ENCODE data around the gene CD163.
"Not testable (repeated sequence)": the region's sequence is repeated elsewhere in the genome, so short reads cannot be mapped to it uniquely, and the experiment has no call there.

The CD163 gene

DNA sequence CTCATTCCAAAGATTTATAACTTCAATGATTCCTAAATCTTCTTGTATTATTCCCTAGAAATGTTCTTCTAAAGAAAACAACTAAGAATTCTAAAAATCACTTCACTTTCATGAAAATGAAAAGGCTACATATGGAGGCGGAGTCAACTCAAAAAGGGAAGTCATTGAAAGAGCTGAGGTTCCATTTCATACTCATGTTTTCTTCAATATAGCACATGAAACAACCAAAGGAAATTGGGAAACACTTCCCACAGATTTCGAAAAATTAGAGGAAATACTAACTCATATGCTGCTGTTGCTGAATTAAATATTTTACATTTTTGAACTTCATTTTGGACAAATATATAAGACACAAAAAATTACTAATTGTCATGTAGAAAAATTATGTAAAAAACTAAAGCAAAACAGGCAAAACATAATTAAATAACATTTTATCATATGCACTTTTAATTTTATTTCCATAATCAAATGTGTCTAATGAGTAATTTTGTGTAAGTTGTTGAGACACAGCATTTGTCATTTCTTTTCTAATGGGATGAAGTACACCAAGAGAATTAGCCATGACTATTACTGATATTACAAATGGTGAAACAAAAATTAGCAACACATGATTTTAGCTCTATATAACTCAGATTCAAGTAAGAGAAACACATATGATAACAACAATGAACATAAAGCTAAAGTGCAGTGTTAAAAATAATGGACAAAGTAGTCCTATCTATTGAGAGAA is at the start of gene CD163:
TSS of gene CD163 (minus strand) at position 92 of the 730 bp plus-strand sequence. CDS start at position 5, 87 bp downstream.
- H3K36me3 Mint-ChIP-seq, result no peaks in the 10 kb centered on the region
- ATAC-seq, result no peak
- no peak within 1 kb of the TSS for H3K27ac Mint-ChIP-seq
- H3K27me3 Mint-ChIP-seq, result peaks cover 11% of the 10 kb centered on the region
- peaks cover 8% of the 10 kb centered on the region for H3K9me3 Mint-ChIP-seq
- H3K4me3 Mint-ChIP-seq, result no peak within 1 kb of the TSS
- no peaks in the 10 kb centered on the region for H3K4me1 Mint-ChIP-seq

DNA sequence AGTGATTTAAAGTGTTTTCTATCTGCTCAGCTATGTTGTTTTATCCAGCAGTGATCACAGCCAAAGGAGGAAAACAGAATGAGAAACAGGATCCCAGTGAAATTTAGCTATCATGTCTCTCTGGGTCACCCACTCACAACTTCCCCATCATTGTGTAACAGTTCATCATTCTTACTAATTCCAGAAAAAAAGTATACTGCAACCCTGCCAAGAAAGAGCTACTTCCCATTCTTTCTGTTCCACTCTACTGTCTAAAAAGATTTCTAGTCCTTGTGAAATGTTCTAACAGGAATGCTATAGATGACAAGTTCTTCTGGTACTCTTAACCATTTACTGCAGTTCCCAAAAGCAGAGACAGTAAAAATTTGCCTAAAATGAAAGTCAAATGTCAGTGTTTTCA is 39.2 kb upstream of the CD163 start:
- Mint-ChIP-seq H3K9me3 (peaks cover 15% of the 10 kb centered on the region), H3K4me3 (no peak overlapping the region), H3K36me3 (peaks cover 4% of the 10 kb centered on the region), H3K27ac (no peak overlapping the region), H3K27me3 (peaks cover 75% of the 10 kb centered on the region), H3K4me1 (no peaks in the 10 kb centered on the region)
- no peak for ATAC-seq

DNA sequence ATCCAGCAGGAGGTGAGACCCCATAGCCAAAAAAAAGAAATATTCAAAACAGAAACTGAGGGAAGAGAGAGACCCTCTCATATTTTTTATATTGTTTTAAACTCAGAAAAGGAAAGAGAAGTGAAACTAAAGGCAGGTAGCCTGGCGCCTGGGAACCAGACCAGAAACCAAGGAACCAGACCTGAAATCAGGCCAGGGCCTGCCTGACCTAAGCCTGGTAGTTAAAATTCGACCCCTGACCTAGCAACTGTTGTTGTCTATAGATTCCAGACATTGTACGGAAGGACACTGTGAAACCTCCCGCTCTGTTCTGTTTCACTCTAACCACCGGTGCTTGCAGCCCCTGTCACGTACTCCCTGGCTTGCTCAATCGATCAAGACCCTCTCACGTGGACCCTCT is 38.5 kb upstream of the CD163 start:
- Mint-ChIP-seq H3K36me3 (peaks cover 4% of the 10 kb centered on the region), H3K27ac (no peak overlapping the region), H3K27me3 (peaks cover 79% of the 10 kb centered on the region), H3K4me3 (no peak overlapping the region), H3K9me3 (peaks cover 14% of the 10 kb centered on the region), H3K4me1 (no peaks in the 10 kb centered on the region)
- ATAC-seq, result no peak

DNA sequence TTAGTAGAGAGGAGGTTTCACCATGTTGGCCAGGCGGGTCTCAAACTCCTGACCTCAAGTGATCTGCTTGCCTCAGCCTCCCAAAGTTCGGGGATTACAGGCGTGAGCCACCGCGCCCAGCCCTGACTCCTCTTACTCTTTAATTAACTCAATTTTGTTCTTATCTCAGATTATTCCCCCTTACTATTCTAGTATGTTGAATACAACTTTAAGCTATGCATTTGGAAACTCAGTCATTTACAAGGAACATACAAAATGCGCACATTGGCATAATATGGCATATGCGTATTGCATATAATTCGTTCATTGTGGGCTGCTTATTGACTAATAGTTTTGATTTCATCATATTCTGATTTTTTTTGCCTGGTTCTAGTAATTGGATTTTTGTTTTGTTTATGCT is 10.8 kb upstream of the CD163 start:
- Mint-ChIP-seq H3K27me3 (peaks cover 32% of the 10 kb centered on the region), H3K4me3 (no peak overlapping the region), H3K4me1 (no peaks in the 10 kb centered on the region), H3K27ac (no peak overlapping the region), H3K36me3 (no peaks in the 10 kb centered on the region), H3K9me3 (no peaks in the 10 kb centered on the region)
- no peak for ATAC-seq

DNA sequence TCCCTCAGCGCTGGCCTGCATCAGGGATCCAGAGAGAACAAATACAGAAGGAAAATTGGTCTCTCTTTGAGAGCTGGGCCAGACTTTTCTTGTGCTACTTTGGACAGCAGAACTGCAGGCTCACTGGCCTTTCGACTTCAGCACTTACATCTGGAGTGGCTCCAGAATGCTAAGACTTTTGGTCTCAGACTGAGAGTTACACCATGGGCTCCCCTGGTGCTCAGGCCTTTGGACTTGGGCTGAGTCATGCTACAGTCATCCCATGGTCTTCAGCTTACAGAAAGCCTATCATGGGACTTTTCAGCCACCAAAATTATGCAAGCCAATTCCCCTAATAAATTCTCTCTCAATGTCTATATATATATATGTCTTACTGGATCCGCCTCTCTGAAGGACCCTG is 9.0 kb upstream of the CD163 start:
- Mint-ChIP-seq H3K27ac (no peak overlapping the region), H3K4me3 (no peak overlapping the region), H3K27me3 (peaks cover 36% of the 10 kb centered on the region), H3K36me3 (no peaks in the 10 kb centered on the region), H3K9me3 (peaks cover 7% of the 10 kb centered on the region), H3K4me1 (no peaks in the 10 kb centered on the region)
- no peak for ATAC-seq

DNA sequence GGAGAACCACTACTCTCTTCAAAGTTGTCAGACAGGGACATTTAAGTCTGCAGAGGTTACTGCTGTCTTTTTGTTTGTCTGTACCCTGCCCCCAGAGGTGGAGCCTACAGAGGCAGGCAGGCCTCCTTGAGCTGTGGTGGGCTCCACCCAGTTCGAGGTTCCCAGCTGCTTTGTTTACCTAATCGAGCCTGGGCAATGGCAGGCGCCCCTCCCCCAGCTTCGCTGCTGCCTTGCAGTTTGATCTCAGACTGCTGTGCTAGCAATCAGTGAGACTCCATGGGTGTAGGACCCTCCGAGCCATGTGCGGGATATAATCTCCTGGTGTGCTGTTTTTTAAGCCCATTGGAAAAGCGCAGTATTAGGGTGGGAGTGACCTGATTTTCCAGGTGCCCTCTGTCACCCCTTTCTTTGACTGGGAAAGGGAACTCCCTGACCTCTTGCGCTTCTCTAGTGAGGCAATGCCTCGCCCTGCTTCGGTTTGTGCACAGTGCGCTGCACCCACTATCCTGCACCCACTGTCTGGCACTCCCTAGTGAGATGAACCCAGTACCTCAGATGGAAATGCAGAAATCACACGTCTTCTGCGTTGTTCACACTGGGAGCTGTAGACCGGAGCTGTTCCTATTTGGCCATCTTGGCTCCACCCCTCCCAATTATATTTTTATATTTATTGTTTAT is 6.4 kb upstream of the CD163 start:
- H3K27me3 Mint-ChIP-seq, result peaks cover 26% of the 10 kb centered on the region
- H3K4me3 Mint-ChIP-seq, H3K9me3 Mint-ChIP-seq, H3K27ac Mint-ChIP-seq, H3K36me3 Mint-ChIP-seq, H3K4me1 Mint-ChIP-seq, ATAC-seq: not testable (repeated sequence)

DNA sequence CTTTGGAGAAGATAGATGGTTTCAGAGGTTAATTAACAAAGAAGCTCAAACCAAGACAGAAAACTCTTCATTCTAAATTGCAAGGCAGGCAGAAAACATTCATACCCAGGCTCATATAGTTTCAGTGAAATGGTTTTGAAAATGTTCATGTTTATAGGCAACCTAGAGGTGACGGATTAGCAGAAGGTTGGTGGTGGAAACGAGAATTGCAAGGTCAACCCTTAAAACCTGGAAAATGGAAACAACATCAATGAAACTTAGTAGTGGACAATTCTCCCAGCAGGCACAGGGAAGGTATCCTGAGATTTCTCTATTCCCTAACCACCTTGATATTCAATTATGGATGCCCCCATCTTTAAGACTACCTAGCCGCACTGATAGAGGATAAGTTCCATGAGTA is 965 bp downstream of the CD163 start:
- Mint-ChIP-seq H3K9me3 (peaks cover 3% of the 10 kb centered on the region), H3K27ac (no peak overlapping the region), H3K27me3 (peaks cover 21% of the 10 kb centered on the region), H3K4me3 (no peak overlapping the region), H3K36me3 (no peaks in the 10 kb centered on the region), H3K4me1 (no peaks in the 10 kb centered on the region)
- ATAC-seq, result no peak

DNA sequence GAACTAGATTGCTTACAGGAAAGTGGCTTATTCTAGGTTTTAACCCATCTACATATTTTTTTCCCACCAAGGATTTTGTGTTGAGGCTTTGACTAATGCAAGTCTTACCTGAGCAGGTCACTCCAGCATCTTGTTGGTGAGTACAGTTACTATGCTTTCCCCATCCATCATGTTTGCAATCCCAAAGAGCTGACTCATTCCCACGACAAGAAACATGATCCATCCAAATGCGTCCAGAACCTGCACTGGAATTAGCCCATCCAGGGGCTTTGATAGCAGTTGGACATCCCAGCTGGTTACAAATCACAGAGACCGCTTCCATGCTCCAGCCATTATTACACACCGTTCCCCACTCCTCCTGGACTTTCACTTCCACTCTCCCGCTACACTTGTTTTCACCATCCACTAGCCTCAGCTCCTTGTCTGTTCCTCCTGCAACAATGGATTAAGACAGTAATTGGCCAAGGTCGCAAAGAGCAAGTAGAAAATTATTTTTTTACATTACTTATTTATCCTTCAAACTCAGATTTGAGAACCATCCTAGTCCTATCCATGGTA is 2.5 kb downstream of the CD163 start:
- Mint-ChIP-seq H3K9me3 (peaks cover 3% of the 10 kb centered on the region), H3K27ac (no peak overlapping the region), H3K4me1 (no peaks in the 10 kb centered on the region), H3K4me3 (no peak overlapping the region), H3K36me3 (no peaks in the 10 kb centered on the region), H3K27me3 (peaks cover 28% of the 10 kb centered on the region)
- ATAC-seq, result no peak

DNA sequence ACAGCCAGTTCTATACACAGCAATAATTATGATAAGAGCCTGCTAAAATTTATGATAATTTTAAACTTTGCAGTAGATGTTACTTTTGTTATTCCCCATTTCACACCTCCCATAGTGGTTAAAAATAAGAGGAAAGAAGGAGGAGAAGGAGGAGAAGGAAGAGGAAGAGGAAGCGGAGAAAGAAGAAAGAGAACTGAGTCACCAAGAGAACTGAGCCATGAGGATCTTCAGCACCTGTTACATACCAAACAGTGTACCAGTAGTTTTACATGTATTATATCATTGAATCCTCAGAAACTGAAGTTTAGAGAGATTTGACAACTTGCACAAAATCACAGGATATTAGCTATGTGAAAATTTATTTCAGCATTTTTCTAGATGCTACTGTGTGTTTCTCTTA is 3.9 kb downstream of the CD163 start:
- Mint-ChIP-seq H3K27ac (no peak overlapping the region), H3K9me3 (peaks cover 2% of the 10 kb centered on the region), H3K27me3 (peaks cover 42% of the 10 kb centered on the region), H3K4me3 (no peak overlapping the region), H3K4me1 (no peaks in the 10 kb centered on the region), H3K36me3 (no peaks in the 10 kb centered on the region)
- no peak for ATAC-seq

DNA sequence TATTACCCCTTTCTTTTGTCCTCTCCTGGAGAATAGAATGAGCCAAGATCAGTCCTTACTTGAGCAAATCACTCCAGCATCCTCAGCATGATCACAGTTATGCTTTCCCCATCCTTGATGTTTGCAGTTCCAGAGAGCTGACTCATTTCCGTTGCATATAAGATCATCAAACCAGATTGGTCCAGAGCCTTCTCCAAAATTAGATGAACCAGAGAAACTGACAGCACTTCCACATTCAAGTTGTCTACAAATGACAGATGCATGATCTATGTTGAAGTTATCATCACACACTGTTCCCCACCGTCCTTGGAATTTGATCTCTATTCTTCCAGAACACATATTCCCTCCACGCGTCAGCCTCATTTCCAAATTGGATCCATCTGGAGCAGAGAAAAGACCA is 4.8 kb downstream of the CD163 start:
- peaks cover 42% of the 10 kb centered on the region for H3K27me3 Mint-ChIP-seq
- H3K4me1 Mint-ChIP-seq, result no peaks in the 10 kb centered on the region
- H3K27ac Mint-ChIP-seq, result no peak overlapping the region
- H3K4me3 Mint-ChIP-seq, result no peak overlapping the region
- H3K9me3 Mint-ChIP-seq, result no peaks in the 10 kb centered on the region
- H3K36me3 Mint-ChIP-seq, result no peaks in the 10 kb centered on the region
- ATAC-seq, result no peak

DNA sequence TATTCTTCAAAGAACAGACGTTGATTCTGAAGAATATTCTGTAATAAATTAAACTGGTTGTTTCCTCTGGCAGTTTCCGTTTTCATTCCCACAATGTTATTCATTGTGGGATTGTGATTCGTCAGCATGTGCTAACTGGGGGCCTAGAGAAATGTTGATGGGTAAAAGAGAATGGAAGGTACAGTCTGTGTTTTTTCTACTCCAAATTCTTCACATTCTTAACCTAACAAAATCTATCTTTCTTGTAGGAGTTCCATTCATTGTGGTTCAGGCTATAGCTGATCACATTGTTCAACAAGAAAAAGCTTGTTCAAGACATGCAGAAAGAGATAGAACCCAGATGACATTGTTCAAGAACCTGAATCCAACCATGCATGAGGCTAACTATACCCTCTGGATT is 5.9 kb downstream of the CD163 start:
- no peaks in the 10 kb centered on the region for H3K36me3 Mint-ChIP-seq
- peaks cover 42% of the 10 kb centered on the region for H3K27me3 Mint-ChIP-seq
- H3K4me1 Mint-ChIP-seq, result no peaks in the 10 kb centered on the region
- H3K9me3 Mint-ChIP-seq, result no peaks in the 10 kb centered on the region
- ATAC-seq, result no peak
- no peak overlapping the region for H3K27ac Mint-ChIP-seq
- no peak overlapping the region for H3K4me3 Mint-ChIP-seq

DNA sequence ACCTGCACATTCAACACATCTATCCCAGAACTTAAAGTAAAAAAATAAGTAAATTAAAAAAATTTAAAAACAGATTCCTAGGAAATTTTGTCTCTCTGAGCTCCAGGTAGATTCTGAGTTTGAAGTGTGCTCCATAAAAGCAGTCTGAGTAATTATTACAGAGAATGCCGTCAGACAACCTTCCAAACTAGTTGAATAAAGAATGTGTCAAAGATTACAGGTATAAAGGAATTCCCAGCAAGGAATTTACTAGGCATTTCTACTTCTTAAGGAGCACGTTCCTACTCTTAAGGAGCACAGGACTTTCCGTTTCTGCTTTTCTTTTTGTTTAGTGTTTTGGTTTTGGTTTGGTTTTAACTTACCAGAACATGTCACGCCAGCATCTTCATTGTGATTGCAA is 7.1 kb downstream of the CD163 start:
- Mint-ChIP-seq H3K27ac (no peak overlapping the region), H3K36me3 (no peaks in the 10 kb centered on the region), H3K27me3 (peaks cover 50% of the 10 kb centered on the region), H3K4me3 (no peak overlapping the region), H3K9me3 (no peaks in the 10 kb centered on the region), H3K4me1 (no peaks in the 10 kb centered on the region)
- ATAC-seq, result no peak

DNA sequence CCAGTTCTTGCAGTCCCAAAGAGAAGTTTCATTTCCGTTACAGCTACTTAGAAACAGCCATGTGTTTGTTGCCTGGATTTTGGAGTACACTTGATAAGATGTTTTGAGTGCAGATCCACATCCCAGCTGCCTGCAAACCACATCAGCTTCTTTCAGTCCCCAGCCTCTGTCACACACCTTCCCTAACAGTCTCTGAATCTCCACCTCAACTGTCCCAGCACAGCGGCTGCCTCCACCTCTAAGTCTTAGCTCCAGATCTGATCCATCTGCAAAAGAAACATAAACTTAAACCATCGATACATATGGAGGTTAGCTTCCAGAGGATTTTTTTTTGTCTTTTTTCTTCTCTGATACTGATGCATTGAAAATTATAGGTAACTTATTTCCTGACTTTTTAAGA is 8.4 kb downstream of the CD163 start:
- Mint-ChIP-seq H3K27ac (no peak overlapping the region), H3K4me3 (no peak overlapping the region), H3K9me3 (no peaks in the 10 kb centered on the region), H3K4me1 (no peaks in the 10 kb centered on the region), H3K36me3 (no peaks in the 10 kb centered on the region), H3K27me3 (peaks cover 49% of the 10 kb centered on the region)
- ATAC-seq, result no peak

DNA sequence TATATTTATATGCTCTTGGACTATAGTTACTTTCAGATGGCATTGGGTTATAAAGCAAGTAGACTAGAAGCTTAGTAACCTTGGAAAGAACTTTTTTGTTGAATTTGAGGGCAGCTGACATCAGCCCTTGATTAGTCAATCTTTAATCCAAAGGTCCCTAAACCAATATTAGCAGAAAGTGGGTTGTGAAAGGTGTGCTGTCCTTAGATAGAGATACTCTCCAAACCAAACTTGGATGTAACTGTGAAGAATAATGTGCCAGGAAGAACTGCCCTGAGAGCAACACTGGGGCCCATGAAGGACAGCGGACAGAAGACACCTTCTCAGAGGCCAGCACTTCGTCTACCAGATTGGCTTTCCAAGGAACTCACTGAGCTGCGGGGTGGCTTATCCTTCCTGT is 10.6 kb downstream of the CD163 start:
- Mint-ChIP-seq H3K36me3 (no peaks in the 10 kb centered on the region), H3K9me3 (no peaks in the 10 kb centered on the region), H3K27me3 (peaks cover 33% of the 10 kb centered on the region), H3K4me3 (no peak overlapping the region), H3K4me1 (no peaks in the 10 kb centered on the region), H3K27ac (no peak overlapping the region)
- no peak for ATAC-seq

DNA sequence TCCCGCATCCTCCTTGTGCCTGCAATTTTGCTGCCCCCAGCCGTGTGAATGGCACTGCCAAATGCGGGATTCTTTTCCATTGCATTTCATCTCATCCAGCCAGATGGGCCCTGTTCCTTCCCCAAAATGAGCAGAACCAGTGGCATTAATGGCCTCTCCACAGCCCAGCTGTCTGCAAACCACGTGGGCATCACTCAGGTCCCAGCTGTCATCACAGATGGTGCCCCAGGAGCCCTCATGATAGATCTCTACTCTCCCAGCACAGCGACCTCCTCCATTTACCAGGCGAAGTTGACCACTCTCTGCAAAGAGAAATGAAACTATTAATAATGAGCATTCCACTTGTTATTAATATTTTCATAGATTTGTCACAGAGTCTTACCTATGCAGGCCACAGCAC is 17.1 kb downstream of the CD163 start:
- Mint-ChIP-seq H3K36me3 (no peaks in the 10 kb centered on the region), H3K4me1 (no peaks in the 10 kb centered on the region), H3K9me3 (no peaks in the 10 kb centered on the region), H3K4me3 (no peak overlapping the region), H3K27me3 (peaks cover 8% of the 10 kb centered on the region), H3K27ac (no peak overlapping the region)
- ATAC-seq, result no peak

DNA sequence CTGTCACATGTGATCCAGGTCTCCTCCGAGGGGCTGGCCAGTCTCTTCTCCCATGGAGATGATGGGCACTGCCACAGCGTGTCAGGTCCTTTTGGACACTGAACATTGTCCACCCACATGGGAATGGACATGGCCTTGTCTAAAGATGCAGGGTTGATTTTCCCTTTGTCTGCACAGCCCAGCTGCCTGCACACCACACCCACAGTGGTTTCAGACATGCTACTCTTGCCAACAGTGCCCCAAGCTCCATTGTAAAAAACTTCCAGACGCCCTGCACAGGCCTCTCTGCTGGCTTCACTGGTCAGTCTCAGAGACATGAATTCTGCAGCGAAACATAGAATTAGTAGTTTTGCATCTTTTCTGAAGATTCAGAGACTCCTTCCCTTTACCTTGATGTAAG is 18.5 kb downstream of the CD163 start:
- no peak for ATAC-seq
- H3K4me1 Mint-ChIP-seq, result no peaks in the 10 kb centered on the region

More for the DNA sequence above, 18.5 kb downstream of the CD163 start:
- peaks cover 8% of the 10 kb centered on the region for H3K27me3 Mint-ChIP-seq
- H3K27ac Mint-ChIP-seq, result no peak overlapping the region
- H3K36me3 Mint-ChIP-seq, result no peaks in the 10 kb centered on the region
- no peaks in the 10 kb centered on the region for H3K9me3 Mint-ChIP-seq
- no peak overlapping the region for H3K4me3 Mint-ChIP-seq
